GM19023 (cell line): Measurements from ENCODE around the gene GPR150.
A peak's percentile ranks its signal among the peaks of the same experiment; 100 is the strongest.
"Not testable (repeated sequence)": the region's sequence is repeated elsewhere in the genome, so short reads cannot be mapped to it uniquely, and the experiment has no call there.

ENCODE experiments used
- ATAC-seq: cut with Tn5 transposase; IDR thresholded peaks from one replicate; pipeline ENCODE4 v1.9.1; 2021; ENCODE audit warnings: mild to moderate bottlenecking, moderate library complexity; ENCODE audit not compliant: unreplicated experiment

The GPR150 gene

GRCh38 chr5:95621839-95622629 is 2.1 kb downstream of the GPR150 start:
- ATAC-seq = no peak

DNA sequence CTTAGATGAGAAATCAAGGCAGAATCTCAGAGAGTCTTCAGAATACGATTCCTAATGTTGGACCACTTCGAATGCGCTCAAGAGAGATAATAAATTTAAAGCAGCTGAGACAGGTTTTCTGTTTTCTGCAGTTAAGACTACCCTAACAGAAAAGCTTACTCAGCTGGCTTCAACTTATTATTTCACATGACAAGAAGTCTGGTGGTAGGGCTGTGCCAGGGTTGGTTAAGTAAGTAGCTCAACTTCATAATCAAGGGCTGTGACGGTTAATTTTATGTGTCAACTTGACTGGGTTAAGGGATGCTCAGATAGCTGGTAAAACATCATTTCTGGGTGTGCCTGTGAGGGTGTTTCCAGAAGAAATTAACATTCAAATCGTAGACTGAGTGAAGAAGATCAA is 3.8 kb downstream of the GPR150 start:
- ATAC-seq = no peak

- no peak for ATAC-seq
These were observed 4.5 kb downstream of the GPR150 start for GRCh38 chr5:95624368-95624767.

DNA sequence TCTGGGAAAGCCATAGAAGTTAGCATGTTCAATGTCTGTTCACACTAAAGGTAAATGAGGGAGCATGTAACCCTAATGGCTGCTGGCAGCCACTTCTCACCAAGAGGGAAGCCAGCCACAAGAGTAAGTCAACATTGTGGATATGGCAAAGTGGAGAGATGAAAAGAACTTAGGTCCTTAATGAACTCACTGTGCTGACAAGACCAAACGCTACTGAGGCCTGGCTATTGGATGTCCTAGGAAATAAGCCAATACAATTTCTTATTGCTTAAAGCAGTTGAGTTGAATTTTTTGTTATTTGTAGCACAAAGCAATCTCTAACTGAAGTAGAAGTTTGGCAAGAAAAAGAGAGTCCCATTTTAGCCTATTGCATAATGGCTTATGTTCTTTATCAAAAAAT is 6.8 kb downstream of the GPR150 start:
- ATAC-seq = no peak

- ATAC-seq = no peak
These were observed 8.3 kb downstream of the GPR150 start for GRCh38 chr5:95627971-95628810.

DNA sequence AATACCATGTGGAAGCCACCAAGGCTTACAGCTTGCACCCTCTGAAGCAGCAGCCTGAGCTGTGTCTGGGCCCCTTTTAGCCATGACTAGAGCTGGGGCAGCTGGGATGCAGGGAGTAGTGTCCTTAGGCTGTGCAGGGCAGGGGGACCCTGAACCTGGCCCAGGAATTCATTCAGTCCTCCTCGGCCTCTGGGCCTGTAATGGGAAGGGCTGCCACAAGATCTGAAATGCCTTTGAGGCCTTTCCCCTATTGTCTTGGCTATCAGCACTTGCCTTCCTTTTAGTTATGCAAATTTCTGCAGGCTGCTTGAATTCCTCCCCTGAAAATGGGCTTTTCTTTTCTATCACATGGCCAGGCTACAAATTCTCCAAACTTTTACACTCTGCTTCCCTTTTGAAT is 9.0 kb downstream of the GPR150 start:
- no peak for ATAC-seq

GRCh38 chr5:95630394-95630917 is 10.6 kb downstream of the GPR150 start:
- no peak for ATAC-seq

GRCh38 chr5:95631255-95631958 is 11.5 kb downstream of the GPR150 start:
- ATAC-seq = peak; percentile 9

DNA sequence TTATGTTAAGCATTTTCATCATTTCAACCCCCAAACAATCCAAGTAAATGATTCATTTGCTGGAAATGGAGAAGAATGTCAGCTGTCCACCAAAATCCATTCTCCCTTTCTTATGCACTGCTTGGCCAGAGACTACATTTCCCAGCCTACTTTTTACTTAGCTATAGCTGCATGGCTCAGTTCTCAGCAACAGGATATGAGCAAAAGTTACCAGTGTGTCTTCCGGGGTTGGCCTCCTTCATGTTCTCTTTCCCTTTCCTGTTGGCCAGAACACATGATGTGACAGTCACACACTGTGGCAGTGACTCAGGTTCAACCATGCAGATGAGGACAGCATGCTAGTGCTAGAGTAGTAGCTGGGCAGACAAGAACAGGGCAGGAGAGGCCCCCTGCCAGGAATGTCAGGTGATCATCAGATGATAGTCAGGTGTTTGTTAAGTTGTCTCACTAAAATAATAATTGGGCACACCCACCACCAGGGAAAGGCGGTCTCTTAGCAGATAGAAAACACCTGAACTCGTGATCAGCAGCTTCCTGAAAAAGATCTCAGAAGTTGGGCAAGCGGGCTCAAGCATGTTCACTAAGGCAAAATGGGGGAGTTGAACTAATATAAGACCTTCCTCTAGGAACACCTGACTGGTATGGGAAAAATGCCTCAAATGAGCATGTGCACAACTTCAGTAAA is 12.2 kb downstream of the GPR150 start:
- ATAC-seq = peak; percentile 87

DNA sequence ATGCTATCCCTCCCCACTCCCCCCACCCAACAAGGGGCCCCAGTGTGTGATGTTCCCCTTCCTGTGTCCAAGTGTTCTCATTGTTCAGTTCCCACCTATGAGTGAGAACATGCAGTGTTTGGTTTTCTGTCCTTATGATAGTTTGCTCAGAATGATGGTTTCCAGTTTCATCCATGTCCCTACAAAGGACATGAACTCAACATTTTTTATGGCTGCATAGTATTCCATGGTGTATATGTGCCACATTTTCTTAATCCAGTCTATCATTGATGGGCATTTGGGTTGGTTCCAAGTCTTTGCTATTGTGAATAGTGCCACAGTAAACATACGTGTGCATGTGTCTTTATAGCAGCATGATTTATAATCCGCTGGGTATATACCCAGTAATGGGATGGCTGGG is 13.1 kb downstream of the GPR150 start:
- not testable (repeated sequence) for ATAC-seq

DNA sequence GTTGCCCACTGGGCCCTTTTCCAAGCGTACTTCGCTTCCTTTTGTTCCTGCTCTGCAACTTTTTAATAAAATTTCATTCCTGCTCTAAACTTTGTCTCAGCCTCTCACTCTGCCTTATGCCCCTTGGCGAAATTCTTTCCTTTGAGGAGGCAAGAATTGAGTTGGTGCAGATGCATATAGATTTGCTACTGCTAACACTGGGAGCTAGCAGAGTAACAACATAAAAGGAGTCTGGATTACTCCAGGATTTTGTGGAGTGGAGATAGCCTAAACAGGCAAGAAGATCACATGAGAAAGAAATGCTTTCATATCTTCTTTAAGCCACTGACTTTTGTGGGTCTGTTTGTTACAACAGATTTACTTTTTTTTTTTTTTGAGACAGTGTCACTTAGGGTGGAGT is 13.8 kb downstream of the GPR150 start:
- ATAC-seq = no peak

- no peak for ATAC-seq
These were observed 14.2 kb downstream of the GPR150 start for GRCh38 chr5:95634081-95634480.

GRCh38 chr5:95638632-95639031 is 18.7 kb downstream of the GPR150 start:
- no peak for ATAC-seq

DNA sequence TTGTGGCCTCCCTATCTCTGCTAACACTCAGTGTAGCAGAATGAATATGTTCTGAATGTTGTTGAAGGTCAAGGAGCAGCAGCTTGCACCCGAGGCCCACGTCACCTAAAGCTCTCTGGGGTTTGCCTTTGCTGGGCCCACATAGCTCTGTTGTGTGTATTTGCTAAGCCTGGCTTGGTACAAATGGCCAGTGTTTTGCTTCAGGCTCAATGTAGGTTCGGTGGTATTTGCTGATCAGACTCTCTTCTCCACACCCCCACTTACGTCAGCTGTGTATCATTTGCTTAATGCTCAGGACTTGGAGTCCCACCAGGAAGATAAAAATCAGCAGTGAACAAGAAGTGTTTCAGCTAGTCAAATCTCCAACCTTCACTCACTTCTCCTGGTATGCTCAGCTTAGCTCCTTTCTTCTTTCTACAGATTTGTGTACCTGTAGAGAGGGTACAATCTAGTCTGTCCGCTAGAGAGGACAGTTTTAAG is 21.9 kb downstream of the GPR150 start:
- ATAC-seq = no peak

DNA sequence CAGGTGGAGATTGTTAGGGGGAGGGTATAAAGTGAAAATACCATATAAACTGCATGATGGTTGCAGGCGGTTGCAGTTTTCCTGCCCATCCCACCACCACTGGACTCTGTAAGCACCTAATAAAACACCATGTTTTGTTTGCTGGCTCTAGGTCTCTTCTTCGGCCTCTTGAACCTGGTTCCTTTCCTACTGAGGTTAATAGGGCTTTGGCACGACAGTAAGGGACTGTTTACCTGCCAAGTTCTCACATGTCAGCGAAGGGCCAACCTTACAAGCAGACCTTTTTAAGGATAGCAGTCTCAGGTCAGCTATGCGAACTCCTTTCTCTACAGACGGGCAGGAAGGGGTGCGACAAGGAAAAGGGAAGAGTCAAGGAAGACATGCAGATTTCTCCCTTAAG is 23.3 kb downstream of the GPR150 start:
- no peak for ATAC-seq

- no peak for ATAC-seq
These were observed 24.6 kb downstream of the GPR150 start for GRCh38 chr5:95644351-95645042.

DNA sequence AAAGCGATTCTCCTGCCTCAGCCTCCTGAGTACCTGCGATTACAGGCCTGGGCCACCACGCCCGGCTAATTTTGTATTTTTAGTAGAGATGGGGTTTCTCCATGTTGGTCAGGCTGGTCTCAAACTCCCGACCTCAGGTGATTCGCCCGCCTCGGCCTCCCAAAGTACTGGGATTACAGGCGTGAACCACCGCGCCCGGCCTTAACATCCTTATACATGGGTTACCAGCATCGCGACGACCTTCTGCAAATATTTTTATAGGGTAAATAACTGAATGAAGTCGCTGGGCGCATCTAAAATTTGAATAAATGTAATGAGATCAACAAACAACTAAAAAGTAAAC is 26.3 kb downstream of the GPR150 start:
- not testable (repeated sequence) for ATAC-seq

GRCh38 chr5:95646569-95647431 is 26.9 kb downstream of the GPR150 start, which contains the start of gene RFESD:
Gene RFESD (plus strand): TSS chr5:95646777. CDS start chr5:95652272, 5,495 bp downstream.
- peak; percentile 97 for ATAC-seq
